Measurements from ENCODE around the gene HOXD10. TPM values are rescaled to one million over a fixed set of nuclear protein-coding genes. Genes with fewer than 3 reads are reported as not detected.

The HOXD10 gene
- total RNA-seq, 2 donors from 2014 or later = not detected

- ATAC-seq (no peak), DNase-seq (ENCODE audit: low spot score in 2 of 2) (no peak)
- peaks cover 6 to 18% of the 10 kb centered on the region in 2 donors for H3K36me3 Mint-ChIP-seq
- H3K27ac Mint-ChIP-seq = no peak overlapping the region
- H3K9me3 Mint-ChIP-seq = no peaks in the 10 kb centered on the region
Observed at GRCh38 chr2:176156301-176156806, 39.8 kb downstream of the HOXD10 start.

- no peaks in the 10 kb centered on the region for H3K9me3 Mint-ChIP-seq
- peaks cover 6 to 24% of the 10 kb centered on the region in 2 donors for H3K36me3 Mint-ChIP-seq
- DNase-seq (ENCODE audit: low spot score in 2 of 2) (no peak), ATAC-seq (no peak)
- no peak within 1 kb of the TSS for H3K27ac Mint-ChIP-seq
Observed at GRCh38 chr2:176156807-176157498, 40.4 kb downstream of the HOXD10 start, which contains the start of gene HOXD3. TSS of gene HOXD3 (plus strand) at chr2:176157307. CDS start at chr2:176169115, 11,808 bp downstream.

DNA sequence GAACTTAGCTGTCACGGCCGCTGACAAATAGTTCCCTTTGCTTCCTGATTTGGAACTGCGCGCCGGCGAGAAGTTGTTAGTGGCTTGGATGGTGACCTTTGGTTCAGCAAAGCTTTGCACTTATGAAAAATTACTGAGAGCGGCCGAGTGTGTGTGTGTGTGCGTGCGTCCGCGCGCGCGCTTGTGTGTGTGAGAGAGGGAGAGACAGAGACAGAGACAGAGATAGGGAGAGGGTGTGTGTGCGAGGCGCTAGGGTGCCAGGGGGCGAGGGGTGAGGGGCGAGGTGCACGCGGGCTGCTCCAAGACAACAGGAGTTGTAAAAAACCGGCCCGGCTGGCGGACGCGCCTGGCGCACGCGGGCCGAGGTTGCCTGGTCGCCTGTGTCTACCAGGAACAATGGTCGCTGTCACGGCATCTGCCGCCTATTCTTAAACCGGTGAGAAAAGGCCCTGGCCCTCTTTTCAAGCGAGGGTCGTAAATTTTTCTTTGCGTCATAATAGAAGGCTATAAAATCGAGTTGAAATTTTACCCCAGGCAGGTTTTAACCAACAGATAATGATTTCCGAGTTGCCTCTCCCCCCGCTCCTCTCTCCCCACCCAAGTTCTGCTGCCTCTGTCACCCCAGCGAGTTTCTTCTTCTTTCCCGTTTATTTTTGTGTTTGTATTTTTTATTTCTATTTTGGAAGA is 41.1 kb downstream of the HOXD10 start:
- ATAC-seq = no peak
- H3K9me3 Mint-ChIP-seq = no peaks in the 10 kb centered on the region
- no peak overlapping the region for H3K27ac Mint-ChIP-seq

DNA sequence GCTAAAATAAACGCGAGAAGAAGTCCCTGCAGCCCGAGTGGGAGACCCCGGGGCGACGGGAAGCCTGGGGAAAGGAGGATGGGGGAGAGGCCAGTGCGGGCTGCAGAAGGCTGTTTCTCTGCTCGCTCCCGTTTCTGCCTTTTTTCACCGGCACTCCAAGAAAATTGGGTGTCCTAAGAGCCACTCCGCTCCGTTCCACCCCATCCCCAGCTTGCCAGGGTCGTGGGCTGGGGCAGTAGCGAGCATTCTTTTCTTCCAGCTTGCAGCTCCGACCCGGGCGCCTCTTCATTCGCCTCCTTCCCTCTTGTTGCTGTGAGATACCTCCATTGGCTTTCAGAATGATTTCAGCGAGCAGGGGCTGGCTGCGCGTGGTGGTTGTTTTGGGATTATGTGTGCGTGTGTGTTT is 41.6 kb downstream of the HOXD10 start:
- DNase-seq (ENCODE audit: low spot score in 2 of 2) (no peak), ATAC-seq (no peak)
- H3K9me3 Mint-ChIP-seq = no peaks in the 10 kb centered on the region
- H3K36me3 Mint-ChIP-seq = peaks cover 7 to 28% of the 10 kb centered on the region in 2 donors
- no peak overlapping the region for H3K27ac Mint-ChIP-seq

More for the DNA sequence above, 41.1 kb downstream of the HOXD10 start:
- peaks cover 6 to 26% of the 10 kb centered on the region in 2 donors for H3K36me3 Mint-ChIP-seq
- DNase-seq (ENCODE audit: low spot score in 2 of 2) = no peak

DNA sequence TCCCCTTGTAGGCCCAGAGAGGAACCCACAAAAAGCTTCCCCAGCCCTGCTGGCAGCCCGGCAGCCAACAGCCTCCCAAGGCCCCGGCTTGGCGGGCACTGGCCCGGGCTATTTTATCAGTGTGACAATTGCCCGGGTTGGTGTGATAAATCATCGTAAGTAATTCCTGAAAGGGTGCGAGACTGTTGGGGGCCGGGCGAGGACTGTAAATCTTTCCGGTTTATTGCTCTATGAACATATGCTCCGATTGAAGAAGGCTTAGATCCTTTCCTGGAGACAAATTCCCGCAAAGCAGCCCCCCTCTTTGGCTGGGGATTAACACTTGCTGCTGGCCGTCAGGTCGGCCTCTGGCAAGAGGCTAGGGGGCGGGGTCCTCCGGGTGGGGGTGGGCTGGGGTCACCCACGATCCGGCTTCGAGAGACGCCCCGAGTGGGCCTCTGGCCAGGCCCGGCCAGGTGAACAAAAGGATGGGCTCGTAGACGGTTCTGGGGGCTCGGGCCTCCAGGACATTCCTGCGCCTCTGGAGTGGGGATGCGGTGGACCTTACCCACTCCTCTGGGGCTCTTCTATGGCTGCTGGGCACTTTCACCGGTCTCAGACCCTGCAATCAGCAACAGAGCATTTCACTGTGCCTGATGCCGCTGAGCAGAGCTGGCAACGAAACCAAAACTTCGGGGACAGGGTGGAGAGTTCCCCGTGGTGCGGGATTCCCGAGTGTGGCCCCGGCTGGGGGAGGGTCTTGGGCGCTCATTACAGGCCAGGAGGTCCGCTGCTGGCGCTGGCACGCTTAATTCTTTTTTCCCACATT is 42.5 kb downstream of the HOXD10 start:
- Mint-ChIP-seq H3K27ac (no peak overlapping the region), H3K36me3 (peaks cover 16 to 37% of the 10 kb centered on the region in 2 donors), H3K9me3 (peaks cover 2 to 6% of the 10 kb centered on the region in 2 donors)
- ATAC-seq = no peak
- no peak for DNase-seq (ENCODE audit: low spot score in 2 of 2)

DNA sequence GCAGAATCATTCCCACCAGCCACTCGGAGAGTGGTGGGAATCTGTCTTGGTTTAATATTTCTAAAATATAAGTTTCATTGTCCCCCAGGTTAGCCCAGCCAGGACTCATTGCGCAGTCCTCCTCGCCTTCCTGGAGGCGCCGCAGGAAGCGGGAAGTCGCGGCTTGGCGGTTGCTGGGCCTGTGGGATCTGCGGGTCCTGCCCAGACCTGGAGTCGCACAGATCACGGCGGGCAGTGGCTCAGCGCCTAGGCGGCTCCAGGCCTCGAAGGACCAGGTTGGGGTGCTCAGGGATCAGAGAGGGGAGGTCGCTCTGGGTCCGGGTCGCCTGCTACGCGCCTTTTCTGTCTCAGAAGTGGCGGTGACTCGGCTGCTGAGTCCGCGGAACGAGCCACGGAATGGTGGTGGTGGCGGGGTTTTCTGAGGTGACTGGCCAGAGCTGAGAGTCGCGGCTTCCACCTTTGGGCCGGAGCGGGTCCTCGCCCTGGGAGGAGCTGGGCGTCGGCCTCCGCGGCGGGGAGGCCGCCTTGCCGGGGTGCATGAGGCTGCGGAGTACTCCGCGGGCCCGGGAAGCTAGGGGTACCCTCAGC is 43.2 kb downstream of the HOXD10 start:
- H3K27ac Mint-ChIP-seq = no peak overlapping the region
- peaks cover 5 to 8% of the 10 kb centered on the region in 2 donors for H3K9me3 Mint-ChIP-seq
- no peak for DNase-seq (ENCODE audit: low spot score in 2 of 2)
- peaks cover 19 to 42% of the 10 kb centered on the region in 2 donors for H3K36me3 Mint-ChIP-seq
- no peak for ATAC-seq

GRCh38 chr2:176160251-176160985 is 43.8 kb downstream of the HOXD10 start:
- DNase-seq (ENCODE audit: low spot score in 2 of 2) (no peak), ATAC-seq (no peak)
- Mint-ChIP-seq H3K9me3 (peaks cover 5 to 8% of the 10 kb centered on the region in 2 donors), H3K36me3 (peaks cover 19 to 42% of the 10 kb centered on the region in 2 donors), H3K27ac (peak overlapping the region in 1 of 2 donors; percentile 55)

GRCh38 chr2:176160986-176161824 is 44.6 kb downstream of the HOXD10 start:
- DNase-seq (ENCODE audit: low spot score in 2 of 2) (no peak), ATAC-seq (no peak)
- Mint-ChIP-seq H3K36me3 (peaks cover 19 to 42% of the 10 kb centered on the region in 2 donors), H3K9me3 (peaks cover 5 to 8% of the 10 kb centered on the region in 2 donors), H3K27ac (peak overlapping the region in 1 of 2 donors; percentile 29)

GRCh38 chr2:176161825-176162626 is 45.4 kb downstream of the HOXD10 start:
- H3K27ac Mint-ChIP-seq = no peak overlapping the region

GRCh38 chr2:176162911-176163671 is 46.5 kb downstream of the HOXD10 start:
- peaks cover 5 to 8% of the 10 kb centered on the region in 2 donors for H3K9me3 Mint-ChIP-seq
- DNase-seq (ENCODE audit: low spot score in 2 of 2) = no peak
- no peak overlapping the region for H3K27ac Mint-ChIP-seq
- ATAC-seq = no peak
- H3K36me3 Mint-ChIP-seq = peaks cover 25 to 35% of the 10 kb centered on the region in 2 donors

More at GRCh38 chr2:176161825-176162626, 45.4 kb downstream of the HOXD10 start:
- peaks cover 5 to 8% of the 10 kb centered on the region in 2 donors for H3K9me3 Mint-ChIP-seq
- DNase-seq (ENCODE audit: low spot score in 2 of 2) (no peak), ATAC-seq (no peak)
- H3K36me3 Mint-ChIP-seq = peaks cover 19 to 42% of the 10 kb centered on the region in 2 donors

GRCh38 chr2:176163672-176164056 is 47.1 kb downstream of the HOXD10 start:
- no peak for DNase-seq (ENCODE audit: low spot score in 2 of 2)
- ATAC-seq = no peak
- Mint-ChIP-seq H3K36me3 (peaks cover 25 to 30% of the 10 kb centered on the region in 2 donors), H3K9me3 (peaks cover 5 to 8% of the 10 kb centered on the region in 2 donors), H3K27ac (peak overlapping the region in 1 of 2 donors; percentile 88)

- DNase-seq (ENCODE audit: low spot score in 2 of 2) = no peak
- H3K36me3 Mint-ChIP-seq = peaks cover 25 to 30% of the 10 kb centered on the region in 2 donors
- ATAC-seq = no peak
- peaks cover 5 to 8% of the 10 kb centered on the region in 2 donors for H3K9me3 Mint-ChIP-seq
- peak overlapping the region in 1 of 2 donors; percentile 88 for H3K27ac Mint-ChIP-seq
Observed at GRCh38 chr2:176164201-176164600, 47.6 kb downstream of the HOXD10 start.

DNA sequence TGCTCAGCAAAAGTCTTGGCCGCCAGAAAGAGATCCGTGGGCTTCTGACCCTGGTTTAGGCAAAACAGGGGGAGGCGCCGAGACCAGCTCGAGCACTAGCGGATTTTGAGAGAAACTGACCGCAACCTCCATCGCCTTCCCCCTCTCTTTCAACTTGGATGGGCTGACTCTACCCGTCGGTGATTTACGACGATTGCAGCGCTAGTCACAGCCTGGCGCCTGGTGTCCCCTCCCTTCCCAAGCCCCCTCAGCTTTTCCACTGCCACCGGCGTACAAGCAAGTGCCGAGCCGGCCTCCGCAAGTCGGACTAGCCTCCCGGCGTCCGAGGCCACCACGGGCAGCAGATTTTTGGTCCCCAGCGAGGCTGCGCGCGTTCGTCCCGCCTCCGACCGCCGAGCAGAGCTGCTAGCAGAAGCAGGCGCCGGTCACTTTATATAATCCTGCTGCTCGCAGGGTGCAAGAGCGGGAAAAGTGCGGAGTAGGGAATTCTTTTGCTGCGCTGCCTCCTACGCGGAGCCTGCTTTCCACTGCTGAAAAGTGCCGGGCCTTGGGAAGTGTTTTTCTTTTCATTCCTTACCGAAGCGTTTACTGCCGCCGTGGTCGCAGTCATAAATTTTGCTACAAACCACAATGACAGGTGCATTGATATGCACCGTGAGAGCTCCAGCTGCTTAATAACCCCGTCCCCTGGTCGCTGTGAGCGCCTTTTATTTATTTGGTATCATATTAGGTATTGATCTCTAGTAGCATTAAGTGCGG is 48.2 kb downstream of the HOXD10 start:
- Mint-ChIP-seq H3K27ac (peak overlapping the region in 1 of 2 donors; percentile 57), H3K9me3 (peaks cover 5 to 8% of the 10 kb centered on the region in 2 donors), H3K36me3 (peaks cover 25 to 30% of the 10 kb centered on the region in 2 donors)
- DNase-seq (ENCODE audit: low spot score in 2 of 2) (no peak), ATAC-seq (no peak)
